ENCODE results near the gene PPA1. TPM values are rescaled to one million over a fixed set of nuclear protein-coding genes. Genes with fewer than 3 reads are reported as not detected.
"Not testable (repeated sequence)": the region's sequence is repeated elsewhere in the genome, so short reads cannot be mapped to it uniquely, and the experiment has no call there.

PPA1 gene
- total and polyA plus RNA-seq, 2 donors: 67.4 to 116 TPM

- H3K4me1 ChIP-seq (ENCODE audit: insufficient read depth): peaks cover 2% of the 10 kb centered on the region
- H3K27ac ChIP-seq (ENCODE audit: low read depth): no peak overlapping the region
- H3K4me3 ChIP-seq (ENCODE audit: low read depth, low read length): no peak overlapping the region
- WGBS: 46% methylated on average over 1 of the region's 1 CpG
- H3K36me3 ChIP-seq (ENCODE audit: insufficient read depth): peaks cover 1% of the 10 kb centered on the region
- no peak for DNase-seq (ENCODE audit: extremely low spot score)
Measured at GRCh38 chr10:70162892-70163201, 70.4 kb downstream of the PPA1 start.

GRCh38 chr10:70162151-70162891 is 70.9 kb downstream of the PPA1 start:
- peaks cover 2% of the 10 kb centered on the region for H3K4me1 ChIP-seq (ENCODE audit: insufficient read depth)

DNA sequence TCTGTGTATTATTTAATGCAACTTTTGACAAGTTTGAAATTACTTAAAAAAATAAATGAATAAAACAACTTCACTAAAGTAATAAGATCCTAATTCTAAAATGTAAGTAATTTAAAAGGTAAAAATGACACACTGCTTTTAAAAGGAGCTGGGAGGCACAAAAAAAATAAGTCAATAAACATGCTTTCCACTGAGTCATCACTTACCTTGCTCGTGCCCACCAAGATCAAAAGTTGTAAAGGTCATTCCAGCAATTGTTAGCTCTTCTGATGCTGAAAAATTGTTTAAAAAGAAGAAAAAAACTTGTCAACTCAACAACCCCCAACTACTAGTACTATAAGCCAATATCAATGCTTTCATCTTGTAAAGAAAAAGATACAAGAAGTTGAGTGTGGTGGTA is 72.4 kb downstream of the PPA1 start:
- no peak overlapping the region for H3K27ac ChIP-seq (ENCODE audit: low read depth)
- DNase-seq (ENCODE audit: extremely low spot score): no peak
- peaks cover 2% of the 10 kb centered on the region for H3K4me1 ChIP-seq (ENCODE audit: insufficient read depth)
- H3K36me3 ChIP-seq (ENCODE audit: insufficient read depth): peaks cover 6% of the 10 kb centered on the region
- WGBS: 58% methylated on average over 1 of the region's 1 CpG
- no peak overlapping the region for H3K4me3 ChIP-seq (ENCODE audit: low read depth, low read length)

More at GRCh38 chr10:70162151-70162891, 70.9 kb downstream of the PPA1 start:
- H3K36me3 ChIP-seq (ENCODE audit: insufficient read depth): peaks cover 1% of the 10 kb centered on the region
- no peak overlapping the region for H3K4me3 ChIP-seq (ENCODE audit: low read depth, low read length)
- WGBS: 98% methylated on average over 2 of the region's 2 CpGs
- H3K27ac ChIP-seq (ENCODE audit: low read depth): no peak overlapping the region
- DNase-seq (ENCODE audit: extremely low spot score): no peak

- 95% methylated on average over 3 of the region's 3 CpGs for WGBS
- H3K36me3 ChIP-seq (ENCODE audit: insufficient read depth): peaks cover 10% of the 10 kb centered on the region
Measured at GRCh38 chr10:70159366-70159765, 73.9 kb downstream of the PPA1 start.

GRCh38 chr10:70158113-70158512 is 75.1 kb downstream of the PPA1 start:
- peaks cover 12% of the 10 kb centered on the region for H3K36me3 ChIP-seq (ENCODE audit: insufficient read depth)
- peaks cover 2% of the 10 kb centered on the region for H3K4me1 ChIP-seq (ENCODE audit: insufficient read depth)
- H3K4me3 ChIP-seq (ENCODE audit: low read depth, low read length): no peak overlapping the region
- H3K27ac ChIP-seq (ENCODE audit: low read depth): no peak overlapping the region
- no peak for DNase-seq (ENCODE audit: extremely low spot score)
- 61% methylated on average over 2 of the region's 2 CpGs for WGBS

More at GRCh38 chr10:70159366-70159765, 73.9 kb downstream of the PPA1 start:
- not testable (repeated sequence) for H3K4me3 ChIP-seq (ENCODE audit: low read depth, low read length); H3K27ac ChIP-seq (ENCODE audit: low read depth); H3K4me1 ChIP-seq (ENCODE audit: insufficient read depth); DNase-seq (ENCODE audit: extremely low spot score)

DNA sequence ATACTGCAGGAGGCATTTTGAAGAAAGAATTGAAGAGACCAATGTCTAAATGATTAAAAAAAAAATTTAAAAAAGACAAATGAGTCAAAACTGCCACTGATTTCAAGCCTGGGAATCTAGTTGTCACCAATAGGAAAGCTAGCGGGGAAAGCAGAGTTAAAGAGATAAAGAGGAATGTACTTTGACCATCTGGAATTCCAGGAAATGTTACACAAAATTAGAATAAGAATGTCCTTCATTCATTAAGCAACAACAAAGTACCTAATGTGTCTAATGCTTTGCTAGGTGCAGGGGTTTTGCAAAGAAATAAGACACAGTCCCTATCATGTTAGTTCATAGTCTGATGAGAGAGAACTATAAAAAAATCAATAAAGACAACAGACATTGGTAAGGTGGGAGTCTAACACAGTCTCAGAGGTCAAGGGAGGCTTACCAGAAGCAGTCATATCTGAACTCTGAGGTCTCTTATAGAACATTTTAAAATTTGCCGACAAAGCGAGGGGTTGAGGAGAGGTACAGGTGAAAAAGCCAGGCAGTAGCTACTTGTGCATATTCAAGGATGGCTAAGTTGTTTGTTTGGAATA is 77.9 kb downstream of the PPA1 start:
- no peaks in the 10 kb centered on the region for H3K4me1 ChIP-seq (ENCODE audit: insufficient read depth)
- peaks cover 12% of the 10 kb centered on the region for H3K36me3 ChIP-seq (ENCODE audit: insufficient read depth)
- no peak overlapping the region for H3K27ac ChIP-seq (ENCODE audit: low read depth)
- WGBS: 81% methylated on average over 3 of the region's 3 CpGs
- DNase-seq (ENCODE audit: extremely low spot score): no peak
- H3K4me3 ChIP-seq (ENCODE audit: low read depth, low read length): no peak overlapping the region

Small RNA genes lying within 50 kb of the gene (small RNA-seq; reads per million reads assigned to genes)
- gene RPS25P9: not detected

Other genes with a start within 250 kb of the PPA1 start
- gene MACROH2A2, start 180.6 kb downstream of the PPA1 start, total RNA-seq: 15.2 TPM
- gene MACROH2A2, start 180.6 kb downstream of the PPA1 start, polyA plus RNA-seq: 18.4 TPM
- 1.7 TPM for gene AIFM2, start 100.6 kb downstream of the PPA1 start, total RNA-seq
- gene AIFM2, start 100.6 kb downstream of the PPA1 start, polyA plus RNA-seq: 17.1 TPM
- gene TYSND1, start 86.7 kb downstream of the PPA1 start, total RNA-seq: 7.2 TPM
- 11.7 TPM for gene TYSND1, start 86.7 kb downstream of the PPA1 start, polyA plus RNA-seq
- 218 TPM for gene SAR1A, start 62.9 kb downstream of the PPA1 start, total RNA-seq
- gene SAR1A, start 62.9 kb downstream of the PPA1 start, polyA plus RNA-seq: 49.4 TPM
- 0.05 TPM for gene NPFFR1, start 50.6 kb upstream of the PPA1 start, total RNA-seq
- gene NPFFR1, start 50.6 kb upstream of the PPA1 start, polyA plus RNA-seq: 0.01 TPM
- 4.1 TPM for gene LRRC20, start 149.2 kb upstream of the PPA1 start, total RNA-seq
- 15.0 TPM for gene LRRC20, start 149.2 kb upstream of the PPA1 start, polyA plus RNA-seq
- gene EIF4EBP2, start 170.7 kb upstream of the PPA1 start, total RNA-seq: 52.1 TPM
- 48.3 TPM for gene EIF4EBP2, start 170.7 kb upstream of the PPA1 start, polyA plus RNA-seq
- gene NODAL, start 208.3 kb upstream of the PPA1 start, total RNA-seq: not detected
- not detected for gene NODAL, start 208.3 kb upstream of the PPA1 start, polyA plus RNA-seq
- 10.2 TPM for gene PALD1, start 245.3 kb upstream of the PPA1 start, total RNA-seq
- 5.7 TPM for gene PALD1, start 245.3 kb upstream of the PPA1 start, polyA plus RNA-seq